Measurements from ENCODE around the gene PLA2G2C.

DNA sequence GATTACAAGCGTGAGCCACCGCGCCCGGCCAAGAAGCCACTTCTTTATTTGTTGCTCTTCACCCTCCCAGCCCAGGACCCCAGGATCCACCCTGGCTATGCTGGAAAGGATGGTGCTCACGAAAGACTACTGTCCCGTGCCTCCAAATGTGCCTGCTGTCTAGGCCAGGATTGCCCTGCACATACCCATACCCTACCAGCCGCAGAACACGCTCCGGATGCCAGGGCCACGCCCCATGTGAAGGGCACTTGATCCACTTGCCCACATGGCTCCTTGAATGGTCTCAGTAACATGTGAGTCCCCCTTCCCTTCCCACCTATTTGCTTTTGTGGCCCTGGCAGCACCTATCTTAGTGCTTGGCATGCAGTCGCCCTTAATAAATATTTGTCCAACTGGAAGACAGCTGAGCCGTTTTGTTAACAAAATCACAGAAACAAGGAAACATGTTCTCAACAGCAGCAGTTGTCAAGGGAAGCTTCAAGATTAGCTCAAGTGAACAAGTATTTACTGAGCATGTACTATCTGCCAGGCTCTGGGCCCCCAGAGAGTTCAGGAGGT lies 14.2 kb downstream of the PLA2G2C start:
- TF ChIP-seq, protein P1, sequence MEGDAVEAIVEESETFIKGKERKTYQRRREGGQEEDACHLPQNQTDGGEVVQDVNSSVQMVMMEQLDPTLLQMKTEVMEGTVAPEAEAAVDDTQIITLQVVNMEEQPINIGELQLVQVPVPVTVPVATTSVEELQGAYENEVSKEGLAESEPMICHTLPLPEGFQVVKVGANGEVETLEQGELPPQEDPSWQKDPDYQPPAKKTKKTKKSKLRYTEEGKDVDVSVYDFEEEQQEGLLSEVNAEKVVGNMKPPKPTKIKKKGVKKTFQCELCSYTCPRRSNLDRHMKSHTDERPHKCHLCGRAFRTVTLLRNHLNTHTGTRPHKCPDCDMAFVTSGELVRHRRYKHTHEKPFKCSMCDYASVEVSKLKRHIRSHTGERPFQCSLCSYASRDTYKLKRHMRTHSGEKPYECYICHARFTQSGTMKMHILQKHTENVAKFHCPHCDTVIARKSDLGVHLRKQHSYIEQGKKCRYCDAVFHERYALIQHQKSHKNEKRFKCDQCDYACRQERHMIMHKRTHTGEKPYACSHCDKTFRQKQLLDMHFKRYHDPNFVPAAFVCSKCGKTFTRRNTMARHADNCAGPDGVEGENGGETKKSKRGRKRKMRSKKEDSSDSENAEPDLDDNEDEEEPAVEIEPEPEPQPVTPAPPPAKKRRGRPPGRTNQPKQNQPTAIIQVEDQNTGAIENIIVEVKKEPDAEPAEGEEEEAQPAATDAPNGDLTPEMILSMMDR (IDR thresholded peaks at IDR 0.05; ENCODE audit: control extremely low read depth in 1 of 3, insufficient read depth in 1 of 3, low read depth in 1 of 3, low read length in 3 of 3), result no peak
- TF ChIP-seq TAF1 (IDR thresholded peaks at IDR 0.05; ENCODE audit: low read depth, low read length) (no peak), EZH2 (IDR thresholded peaks at IDR 0.05; ENCODE audit: low read depth, low read length, severe bottlenecking) (no peak), GABPA (IDR thresholded peaks at IDR 0.05; ENCODE audit: borderline replicate concordance, insufficient read depth, low read length) (no peak), POLR2A (IDR thresholded peaks at IDR 0.05; ENCODE audit: control extremely low read depth in 1 of 2, low read depth in 2 of 2, low read length in 2 of 2) (no peak), RBBP5 (IDR thresholded peaks at IDR 0.05; ENCODE audit: borderline replicate concordance, low read depth, low read length) (no peak), POLR2AphosphoS5 (IDR thresholded peaks at IDR 0.05; ENCODE audit: low read depth, low read length) (no peak), JUN (IDR thresholded peaks at IDR 0.05; ENCODE audit: low read depth, low read length) (no peak), ZNF274 (IDR thresholded peaks at IDR 0.05; ENCODE audit: borderline replicate concordance, extremely low read depth, low read length) (no peak), RNF2 (IDR thresholded peaks at IDR 0.05; ENCODE audit: borderline replicate concordance, low read depth, low read length, missing control alignments, poor library complexity, severe bottlenecking) (no peak), BRCA1 (IDR thresholded peaks at IDR 0.05; ENCODE audit: low read depth, low read length) (no peak), CEBPB (IDR thresholded peaks at IDR 0.05; ENCODE audit: low read depth, low read length) (no peak), TBP (IDR thresholded peaks at IDR 0.05; ENCODE audit: low read depth, low read length) (no peak)
- TF ChIP-seq, protein P2, sequence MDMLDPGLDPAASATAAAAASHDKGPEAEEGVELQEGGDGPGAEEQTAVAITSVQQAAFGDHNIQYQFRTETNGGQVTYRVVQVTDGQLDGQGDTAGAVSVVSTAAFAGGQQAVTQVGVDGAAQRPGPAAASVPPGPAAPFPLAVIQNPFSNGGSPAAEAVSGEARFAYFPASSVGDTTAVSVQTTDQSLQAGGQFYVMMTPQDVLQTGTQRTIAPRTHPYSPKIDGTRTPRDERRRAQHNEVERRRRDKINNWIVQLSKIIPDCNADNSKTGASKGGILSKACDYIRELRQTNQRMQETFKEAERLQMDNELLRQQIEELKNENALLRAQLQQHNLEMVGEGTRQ (IDR thresholded peaks at IDR 0.05; ENCODE audit: low read length), result no peak

Data from H1 (cell line).